Liver (tissue), 9 donors: ENCODE measurements around the gene CAPN15. TPM values are rescaled to one million over a fixed set of nuclear protein-coding genes. Genes with fewer than 3 reads are reported as not detected.
"Not testable (repeated sequence)": the region's sequence is repeated elsewhere in the genome, so short reads cannot be mapped to it uniquely, and the experiment has no call there.

Experiments used
- DNase-seq: peaks from one replicate; pipeline ENCODE4 v3.0.0-alpha.2; 2017; ENCODE audit warnings: low spot score
- H3K27ac ChIP-seq, 2 donors: one replicate each; pipeline ENCODE4 v1.7.0; 2013; ENCODE audit warnings: inconsistent platforms in 2 of 2, low read length in 2 of 2, control low read depth in 1 of 2, low read depth in 1 of 2, mild to moderate bottlenecking in 1 of 2
- H3K27me3 ChIP-seq, 4 donors: one replicate each; pipeline versions ENCODE4 v1.6.1 to v1.7.0; 2013; ENCODE audit warnings: low read length in 3 of 4, inconsistent platforms in 1 of 4, mild to moderate bottlenecking in 1 of 4, moderate library complexity in 1 of 4; ENCODE audit not compliant: control insufficient read depth in 4 of 4, insufficient read depth in 4 of 4
- H3K36me3 ChIP-seq, 4 donors: one replicate each; pipeline versions ENCODE4 v1.6.1 to v1.7.0; 2013; ENCODE audit warnings: low read length in 3 of 4, mild to moderate bottlenecking in 3 of 4, low read depth in 1 of 4, moderate library complexity in 1 of 4; ENCODE audit not compliant: control insufficient read depth in 4 of 4, insufficient read depth in 3 of 4
- H3K4me1 ChIP-seq, 4 donors: one replicate each; pipeline versions ENCODE4 v1.6.1 to v1.7.0; 2013; ENCODE audit warnings: low read length in 3 of 4, mild to moderate bottlenecking in 3 of 4, moderate library complexity in 1 of 4; ENCODE audit not compliant: control insufficient read depth in 4 of 4, insufficient read depth in 4 of 4
- H3K4me3 ChIP-seq, 3 donors: one replicate each; pipeline versions ENCODE4 v1.6.1 to v1.7.0; 2013; ENCODE audit warnings: low read length in 3 of 3, control low read depth in 1 of 3, low read depth in 1 of 3, mild to moderate bottlenecking in 1 of 3
- H3K9ac ChIP-seq, 2 donors: one replicate each; pipeline ENCODE4 v1.7.0; 2013; ENCODE audit warnings: low read length in 2 of 2, mild to moderate bottlenecking in 2 of 2, moderate library complexity in 2 of 2, control low read depth in 1 of 2, low read depth in 1 of 2
- H3K9me3 ChIP-seq, 4 donors: one replicate each; pipeline versions ENCODE4 v1.6.1 to v1.7.0; 2013; ENCODE audit warnings: low read length in 3 of 4; ENCODE audit not compliant: control insufficient read depth in 4 of 4
- ATF3 ChIP-seq: IDR thresholded peaks from 2 replicates; pipeline ENCODE4 v1.6.1; 2016; ENCODE audit warnings: antibody characterized with exemption
- CTCF ChIP-seq: fragments of 150-350 bp; IDR thresholded peaks from 2 replicates; pipeline ENCODE4 v1.5.1; 2017; ENCODE audit warnings: improper control_type of control experiment, low read depth, low read length; ENCODE audit not compliant: missing input control
- EGR1 ChIP-seq, 2 donors: IDR thresholded peaks; 2 replicates each; pipeline ENCODE4 v1.6.1; 2016 to 2018; ENCODE audit warnings: antibody characterized with exemption in 2 of 2, low read depth in 2 of 2
- FOXA1 ChIP-seq: IDR thresholded peaks from 2 replicates; pipeline ENCODE4 v1.6.1; 2016; ENCODE audit warnings: antibody characterized with exemption
- HNF4A ChIP-seq, 2 donors: conservative IDR thresholded peaks; 2 replicates each; pipeline ENCODE4 v1.6.1; 2016; ENCODE audit warnings: antibody characterized with exemption in 2 of 2, mild to moderate bottlenecking in 2 of 2
- JUND ChIP-seq, 2 donors: IDR thresholded peaks; 2 replicates each; pipeline ENCODE4 v1.6.1; 2016; ENCODE audit warnings: antibody characterized with exemption in 2 of 2
- MAX ChIP-seq: IDR thresholded peaks from 2 replicates; pipeline ENCODE4 v1.6.1; 2016; ENCODE audit warnings: antibody characterized with exemption
- NR2F2 ChIP-seq: IDR thresholded peaks from 2 replicates; pipeline ENCODE4 v1.6.1; 2016; ENCODE audit warnings: antibody characterized with exemption
- RAD21 ChIP-seq, 2 donors: IDR thresholded peaks; 2 replicates each; pipeline ENCODE4 v1.6.1; 2016; ENCODE audit warnings: antibody characterized with exemption in 2 of 2, mild to moderate bottlenecking in 2 of 2
- REST ChIP-seq: IDR thresholded peaks from 2 replicates; pipeline ENCODE4 v1.6.1; 2016; ENCODE audit warnings: antibody characterized with exemption, mild to moderate bottlenecking
- RXRA ChIP-seq, 2 donors: IDR thresholded peaks; 2 replicates each; pipeline ENCODE4 v1.6.1; 2017 to 2018; ENCODE audit warnings: antibody characterized with exemption in 2 of 2, mild to moderate bottlenecking in 1 of 2
- SP1 ChIP-seq: IDR thresholded peaks from 2 replicates; pipeline ENCODE4 v1.6.1; 2018; ENCODE audit warnings: antibody characterized with exemption, mild to moderate bottlenecking
- TAF1 ChIP-seq: conservative IDR thresholded peaks from 2 replicates; pipeline ENCODE4 v1.6.1; 2016; ENCODE audit warnings: antibody characterized with exemption, mild to moderate bottlenecking
- YY1 ChIP-seq: IDR thresholded peaks from 2 replicates; pipeline ENCODE4 v1.6.1; 2016; ENCODE audit warnings: antibody characterized with exemption, mild to moderate bottlenecking
- WGBS: extraction: QIAGEN DNeasy Blood & Tissue Kit; methylation state at CpG from one replicate; pipeline ENCODE4 v1.1.7; 2013; 5-methylcytosine and 5-hydroxymethylcytosine counted together
- polyA plus RNA-seq, 2 donors: library from polyadenylated mRNA; stranded (reverse) in 1 of 2; unstranded in 1 of 2; fragments of 200-250 nt in 1 of 2; fragments of >200 nt in 1 of 2; fragmentation: Nextera tagmentation in 1 of 2; extraction: Ambion mirVana in 1 of 2; gene quantifications; one replicate each; pipeline versions ENCODE4 v1.2.1 to v1.2.3, GENCODE V29; 2013 to 2015
- total RNA-seq, 2 donors: library from RNA; depleted of rRNA; stranded (reverse); fragments of >200 nt; gene quantifications; one replicate each; pipeline ENCODE4 v1.2.3, GENCODE V29; 2014
- donor health status: healthy.
- donor health status: healthy.
- donor health status: healthy.
- donor health status: healthy.
- donor health status: healthy.

CAPN15 gene
- total and polyA plus RNA-seq, 4 donors, result 5.9 to 37.2 (median 21.6) TPM

GRCh38 chr16:492211-492875 lies 35.2 kb upstream of the CAPN15 start:
- TF ChIP-seq TAF1, result no peak
- TF ChIP-seq SP1, result no peak
- no peak for TF ChIP-seq RXRA (IDR thresholded peaks at IDR 0.05)
- TF ChIP-seq REST, result no peak
- TF ChIP-seq MAX, result no peak
- TF ChIP-seq YY1, result no peak
- TF ChIP-seq EGR1 (IDR thresholded peaks at IDR 0.05; ENCODE audit: low read depth in 2 of 2), result no peak
- TF ChIP-seq NR2F2, result no peak
- no peak for TF ChIP-seq FOXA1
- TF ChIP-seq HNF4A (conservative IDR thresholded peaks at IDR 0.05), result no peak
- no peak for TF ChIP-seq JUND (IDR thresholded peaks at IDR 0.05)
- no peak for TF ChIP-seq ATF3
- no peaks in the 10 kb centered on the region for H3K4me1 ChIP-seq
- no peak overlapping the region for H3K9ac ChIP-seq
- no peaks in the 10 kb centered on the region for H3K27me3 ChIP-seq
- H3K9me3 ChIP-seq, result no peaks in the 10 kb centered on the region
- no peak for DNase-seq
- WGBS, result 97% methylated on average over 30 of the region's 30 CpGs
- H3K27ac ChIP-seq, result no peak overlapping the region
- no peak overlapping the region for H3K4me3 ChIP-seq
- peaks cover 0 to 8% (median 2%) of the 10 kb centered on the region in 4 donors for H3K36me3 ChIP-seq

GRCh38 chr16:494676-495075 lies 32.8 kb upstream of the CAPN15 start:
- H3K9ac ChIP-seq, H3K27ac ChIP-seq, H3K4me3 ChIP-seq, H3K4me1 ChIP-seq, H3K27me3 ChIP-seq, DNase-seq, H3K9me3 ChIP-seq, H3K36me3 ChIP-seq: not testable (repeated sequence)
- WGBS, result 92% methylated on average over 15 of the region's 15 CpGs

- TF ChIP-seq CTCF (peak; percentile 47), RAD21 (IDR thresholded peaks at IDR 0.05) (peak; percentile 54 to 78), EGR1 (IDR thresholded peaks at IDR 0.05; ENCODE audit: low read depth in 2 of 2) (no peak)
- no peaks in the 10 kb centered on the region for H3K4me1 ChIP-seq
- no peaks in the 10 kb centered on the region for H3K27me3 ChIP-seq
- H3K27ac ChIP-seq, result no peak overlapping the region
- H3K4me3 ChIP-seq, result no peak overlapping the region
- no peaks in the 10 kb centered on the region for H3K9me3 ChIP-seq
- peaks cover 0 to 4% (median 3%) of the 10 kb centered on the region in 4 donors for H3K36me3 ChIP-seq
- no peak for DNase-seq
- H3K9ac ChIP-seq, result no peak overlapping the region
- 73% methylated on average over 11 of the region's 11 CpGs for WGBS
Measured at GRCh38 chr16:495127-495748, 32.3 kb upstream of the CAPN15 start.
